Lung (tissue), 12 donors: ENCODE measurements around the gene TRAF3. TPM values are rescaled to one million over a fixed set of nuclear protein-coding genes. Genes with fewer than 3 reads are reported as not detected.

Experiments
- ATAC-seq: fragments of 200-7000 bp; cut with Tn5 transposase; one replicate; pipeline ENCODE4 v1.9.1; 2020; ENCODE audit warnings: moderate number of reproducible peaks; ENCODE audit not compliant: insufficient read depth, low FRiP score
- DNase-seq, 3 donors: peaks; one replicate each; pipeline ENCODE4 v3.0.0-alpha.2; 2013 to 2017
- H3K27ac ChIP-seq, 2 donors: one replicate each; pipeline ENCODE4 v1.5.1; 2013; ENCODE audit warnings: mild to moderate bottlenecking in 2 of 2, moderate library complexity in 2 of 2, control low read depth in 1 of 2, inconsistent platforms in 1 of 2, low read depth in 1 of 2, low read length in 1 of 2
- H3K27me3 ChIP-seq, 3 donors: one replicate each; pipeline ENCODE4 v1.5.1; 2013; ENCODE audit warnings: low read length in 2 of 3; ENCODE audit not compliant: control insufficient read depth in 3 of 3, insufficient read depth in 3 of 3
- H3K36me3 ChIP-seq, 4 donors: one replicate each; pipeline ENCODE4 v1.5.1; 2013; ENCODE audit warnings: low read length in 4 of 4, mild to moderate bottlenecking in 1 of 4, moderate library complexity in 1 of 4; ENCODE audit not compliant: control insufficient read depth in 4 of 4, insufficient read depth in 4 of 4
- H3K4me1 ChIP-seq, 5 donors: one replicate each; pipeline ENCODE4 v1.5.1; 2013; ENCODE audit warnings: low read length in 5 of 5, mild to moderate bottlenecking in 2 of 5, moderate library complexity in 1 of 5; ENCODE audit not compliant: control insufficient read depth in 5 of 5, insufficient read depth in 5 of 5
- H3K4me3 ChIP-seq: one replicate; pipeline ENCODE4 v1.5.1; 2013; ENCODE audit warnings: mild to moderate bottlenecking, control low read depth, moderate library complexity
- H3K9ac ChIP-seq, 2 donors: one replicate each; pipeline ENCODE4 v1.5.1; 2013; ENCODE audit warnings: low read length in 2 of 2, control low read depth in 1 of 2; ENCODE audit not compliant: insufficient read depth in 1 of 2
- H3K9me3 ChIP-seq, 4 donors: one replicate each; pipeline ENCODE4 v1.5.1; 2013; ENCODE audit warnings: low read length in 3 of 4, mild to moderate bottlenecking in 1 of 4, moderate library complexity in 1 of 4; ENCODE audit not compliant: control insufficient read depth in 4 of 4, insufficient read depth in 3 of 4
- CTCF ChIP-seq: IDR thresholded peaks from 2 replicates; pipeline ENCODE4 v1.5.1; 2012; ENCODE audit warnings: mild to moderate bottlenecking; ENCODE audit errors: control extremely low read depth, extremely low read depth
- WGBS, 2 donors: extraction: QIAGEN DNeasy Blood & Tissue Kit; methylation state at CpG; one replicate each; pipeline ENCODE4 v1.1.7; 2013; 5-methylcytosine and 5-hydroxymethylcytosine counted together
- polyA plus RNA-seq, 2 donors: library from polyadenylated mRNA; stranded (reverse); fragments of 200-250 nt; gene quantifications; one replicate each; pipeline ENCODE4 v1.2.1, GENCODE V29; 2013
- total RNA-seq, 2 donors: library from RNA; depleted of rRNA in 1 of 2; stranded (reverse); fragments of >200 nt in 1 of 2; gene quantifications; one replicate each; pipeline ENCODE4 v1.2.1, GENCODE V29; 2014 to 2021
- donor health status: control.
- donor health status: control.
- donor health status: Bipolar disorder and iron deficiency.
- donor health status: healthy.
- donor health status: DM: yes; HTN: yes; CAD: no.

The TRAF3 gene
- total and polyA plus RNA-seq, 4 donors, result 5.7 to 25.5 (median 18.7) TPM

GRCh38 chr14:102906616-102907302 is 129.5 kb downstream of the TRAF3 start:
- peaks cover 0 to 34% (median 6%) of the 10 kb centered on the region in 4 donors for H3K36me3 ChIP-seq
- ATAC-seq, result no peak
- no peaks in the 10 kb centered on the region for H3K27me3 ChIP-seq
- no peaks in the 10 kb centered on the region for H3K9me3 ChIP-seq
- no peak overlapping the region for H3K4me3 ChIP-seq
- TF ChIP-seq CTCF, result no peak
- DNase-seq, result no peak
- no peak overlapping the region for H3K9ac ChIP-seq
- WGBS, 2 donors, result 98% methylated on average over 25 to 30 of the region's 30 CpGs
- H3K27ac ChIP-seq, result no peak overlapping the region
- no peaks in the 10 kb centered on the region for H3K4me1 ChIP-seq

GRCh38 chr14:102907303-102907844 is 130.1 kb downstream of the TRAF3 start:
- no peak for ATAC-seq
- Histone ChIP-seq H3K36me3 (peaks cover 0 to 38% (median 6%) of the 10 kb centered on the region in 4 donors), H3K4me3 (no peak overlapping the region)

GRCh38 chr14:102907980-102908730 is 130.9 kb downstream of the TRAF3 start:
- Histone ChIP-seq H3K27me3 (no peaks in the 10 kb centered on the region), H3K36me3 (peaks cover 0 to 36% (median 6%) of the 10 kb centered on the region in 4 donors), H3K4me1 (no peaks in the 10 kb centered on the region), H3K9ac (no peak overlapping the region), H3K4me3 (no peak overlapping the region), H3K9me3 (no peaks in the 10 kb centered on the region), H3K27ac (no peak overlapping the region)
- 94 to 96% methylated on average over 23 of the region's 23 CpGs for WGBS, 2 donors
- DNase-seq, result no peak
- ATAC-seq, result no peak
- TF ChIP-seq CTCF, result no peak

More at GRCh38 chr14:102907303-102907844, 130.1 kb downstream of the TRAF3 start:
- H3K9ac ChIP-seq, result no peak overlapping the region
- no peaks in the 10 kb centered on the region for H3K4me1 ChIP-seq
- no peak for DNase-seq
- no peak for TF ChIP-seq CTCF
- H3K9me3 ChIP-seq, result no peaks in the 10 kb centered on the region
- WGBS, 2 donors, result 97 to 98% methylated on average over 33 of the region's 33 CpGs
- H3K27me3 ChIP-seq, result no peaks in the 10 kb centered on the region
- H3K27ac ChIP-seq, result no peak overlapping the region
